Measurements from ENCODE around the gene EYA2.

EYA2 gene

GRCh38 chr20:46979603-46980241 is 85.1 kb downstream of the EYA2 start:
- no peak overlapping the region for H2AFZ ChIP-seq (ENCODE audit: low read depth)
- no peaks in the 10 kb centered on the region for H3K36me3 ChIP-seq (ENCODE audit: insufficient read depth)
- no peak for TF ChIP-seq CTCF (conservative IDR thresholded peaks at IDR 0.05; ENCODE audit: low read depth, low read length)
- peaks cover 95% of the 10 kb centered on the region for H3K79me2 ChIP-seq (ENCODE audit: insufficient read depth, low read depth)
- H3K27me3 ChIP-seq (ENCODE audit: insufficient read depth, low read depth) = no peaks in the 10 kb centered on the region
- no peak overlapping the region for H3K4me3 ChIP-seq (IDR thresholded peaks at IDR 0.05; ENCODE audit: insufficient read depth, low read depth, low read length)
- no peak overlapping the region for H3K9ac ChIP-seq
- H3K27ac ChIP-seq = no peak overlapping the region
- H3K4me2 ChIP-seq = no peak overlapping the region
- H3K4me1 ChIP-seq (ENCODE audit: low read depth, poor library complexity, severe bottlenecking) = no peaks in the 10 kb centered on the region
- peaks cover 34% of the 10 kb centered on the region for H4K20me1 ChIP-seq (ENCODE audit: insufficient read depth)

- H3K4me3 ChIP-seq (IDR thresholded peaks at IDR 0.05; ENCODE audit: insufficient read depth, low read depth, low read length) = no peak overlapping the region
- H3K79me2 ChIP-seq (ENCODE audit: insufficient read depth, low read depth) = peaks cover 92% of the 10 kb centered on the region
- peaks cover 43% of the 10 kb centered on the region for H4K20me1 ChIP-seq (ENCODE audit: insufficient read depth)
- peaks cover 10% of the 10 kb centered on the region for H3K4me1 ChIP-seq (ENCODE audit: low read depth, poor library complexity, severe bottlenecking)
- H3K27me3 ChIP-seq (ENCODE audit: insufficient read depth, low read depth) = no peaks in the 10 kb centered on the region
- H3K36me3 ChIP-seq (ENCODE audit: insufficient read depth) = no peaks in the 10 kb centered on the region
- no peak overlapping the region for H3K9ac ChIP-seq
- TF ChIP-seq CTCF (conservative IDR thresholded peaks at IDR 0.05; ENCODE audit: low read depth, low read length) = no peak
- H2AFZ ChIP-seq (ENCODE audit: low read depth) = no peak overlapping the region
- H3K27ac ChIP-seq = no peak overlapping the region
- H3K4me2 ChIP-seq = no peak overlapping the region
Measured at GRCh38 chr20:46981184-46981583, 86.5 kb downstream of the EYA2 start.

GRCh38 chr20:46983466-46983865 is 88.8 kb downstream of the EYA2 start:
- H4K20me1 ChIP-seq (ENCODE audit: insufficient read depth) = peaks cover 44% of the 10 kb centered on the region
- no peak overlapping the region for H3K4me3 ChIP-seq (IDR thresholded peaks at IDR 0.05; ENCODE audit: insufficient read depth, low read depth, low read length)
- H3K79me2 ChIP-seq (ENCODE audit: insufficient read depth, low read depth) = peaks cover 82% of the 10 kb centered on the region
- H3K9ac ChIP-seq = no peak overlapping the region
- no peak overlapping the region for H2AFZ ChIP-seq (ENCODE audit: low read depth)
- no peaks in the 10 kb centered on the region for H3K36me3 ChIP-seq (ENCODE audit: insufficient read depth)
- no peaks in the 10 kb centered on the region for H3K27me3 ChIP-seq (ENCODE audit: insufficient read depth, low read depth)
- peaks cover 24% of the 10 kb centered on the region for H3K4me1 ChIP-seq (ENCODE audit: low read depth, poor library complexity, severe bottlenecking)
- no peak for TF ChIP-seq CTCF (conservative IDR thresholded peaks at IDR 0.05; ENCODE audit: low read depth, low read length)
- no peak overlapping the region for H3K27ac ChIP-seq
- H3K4me2 ChIP-seq = no peak overlapping the region

GRCh38 chr20:46984405-46984804 is 89.8 kb downstream of the EYA2 start:
- no peak overlapping the region for H3K4me3 ChIP-seq (IDR thresholded peaks at IDR 0.05; ENCODE audit: insufficient read depth, low read depth, low read length)
- H2AFZ ChIP-seq (ENCODE audit: low read depth) = no peak overlapping the region
- peaks cover 42% of the 10 kb centered on the region for H4K20me1 ChIP-seq (ENCODE audit: insufficient read depth)
- H3K9ac ChIP-seq = no peak overlapping the region
- H3K36me3 ChIP-seq (ENCODE audit: insufficient read depth) = no peaks in the 10 kb centered on the region
- peaks cover 24% of the 10 kb centered on the region for H3K4me1 ChIP-seq (ENCODE audit: low read depth, poor library complexity, severe bottlenecking)
- no peak overlapping the region for H3K27ac ChIP-seq
- no peak overlapping the region for H3K4me2 ChIP-seq
- peaks cover 82% of the 10 kb centered on the region for H3K79me2 ChIP-seq (ENCODE audit: insufficient read depth, low read depth)
- no peak for TF ChIP-seq CTCF (conservative IDR thresholded peaks at IDR 0.05; ENCODE audit: low read depth, low read length)
- H3K27me3 ChIP-seq (ENCODE audit: insufficient read depth, low read depth) = no peaks in the 10 kb centered on the region

Data from KMS-11 (cell line).